ENCODE data around the gene CCL16.
"Not testable (repeated sequence)": the region's sequence is repeated elsewhere in the genome, so short reads cannot be mapped to it uniquely, and the experiment has no call there.

CCL16 gene

GRCh38 chr17:36004594-36005108 is 23.4 kb upstream of the CCL16 start:
- H3K9ac ChIP-seq (ENCODE audit: low read length in 2 of 2), result no peak overlapping the region
- H3K27me3 ChIP-seq (ENCODE audit: control insufficient read depth in 1 of 2, insufficient read depth in 2 of 2, low read length in 2 of 2), result no peaks in the 10 kb centered on the region
- no peak overlapping the region for H3K27ac ChIP-seq (ENCODE audit: low read length)
- H3K4me3 ChIP-seq (ENCODE audit: low read length in 2 of 2), result no peak overlapping the region
- peaks cover 0 to 10% of the 10 kb centered on the region in 2 donors for H3K9me3 ChIP-seq (ENCODE audit: control insufficient read depth in 2 of 2, low read length in 2 of 2)
- H3K36me3 ChIP-seq (ENCODE audit: control insufficient read depth in 2 of 2, insufficient read depth in 2 of 2, low read length in 2 of 2), result no peaks in the 10 kb centered on the region
- H3K4me1 ChIP-seq (ENCODE audit: control insufficient read depth, insufficient read depth, low read length), result no peaks in the 10 kb centered on the region

- Histone ChIP-seq H3K9me3 (ENCODE audit: control insufficient read depth in 2 of 2, low read length in 2 of 2) (no peaks in the 10 kb centered on the region), H3K36me3 (ENCODE audit: control insufficient read depth in 2 of 2, insufficient read depth in 2 of 2, low read length in 2 of 2) (no peaks in the 10 kb centered on the region), H3K27ac (ENCODE audit: low read length) (no peak overlapping the region), H3K4me1 (ENCODE audit: control insufficient read depth, insufficient read depth, low read length) (no peaks in the 10 kb centered on the region), H3K4me3 (ENCODE audit: low read length in 2 of 2) (no peak overlapping the region), H3K9ac (ENCODE audit: low read length in 2 of 2) (no peak overlapping the region), H3K27me3 (ENCODE audit: control insufficient read depth in 1 of 2, insufficient read depth in 2 of 2, low read length in 2 of 2) (no peaks in the 10 kb centered on the region)
These were observed 21.3 kb upstream of the CCL16 start for GRCh38 chr17:36002631-36003030.

- Histone ChIP-seq H3K36me3 (ENCODE audit: control insufficient read depth in 2 of 2, insufficient read depth in 2 of 2, low read length in 2 of 2) (no peaks in the 10 kb centered on the region), H3K27ac (ENCODE audit: low read length) (no peak overlapping the region), H3K9me3 (ENCODE audit: control insufficient read depth in 2 of 2, low read length in 2 of 2) (no peaks in the 10 kb centered on the region), H3K4me1 (ENCODE audit: control insufficient read depth, insufficient read depth, low read length) (no peaks in the 10 kb centered on the region), H3K9ac (ENCODE audit: low read length in 2 of 2) (no peak overlapping the region), H3K27me3 (ENCODE audit: control insufficient read depth in 1 of 2, insufficient read depth in 2 of 2, low read length in 2 of 2) (no peaks in the 10 kb centered on the region), H3K4me3 (ENCODE audit: low read length in 2 of 2) (no peak overlapping the region)
These were observed 20.7 kb upstream of the CCL16 start for GRCh38 chr17:36001862-36002603.

GRCh38 chr17:36001110-36001771 is 19.9 kb upstream of the CCL16 start, which contains the start of gene CCL15:
Gene CCL15 (minus strand): TSS chr17:36001553. CDS start chr17:36001492, 61 bp downstream.
- no peak within 1 kb of the TSS for H3K9ac ChIP-seq (ENCODE audit: low read length in 2 of 2)
- no peak within 1 kb of the TSS for H3K27ac ChIP-seq (ENCODE audit: low read length)
- H3K9me3 ChIP-seq (ENCODE audit: control insufficient read depth in 2 of 2, low read length in 2 of 2), result no peaks in the 10 kb centered on the region
- H3K4me3 ChIP-seq (ENCODE audit: low read length in 2 of 2), result no peak within 1 kb of the TSS
- H3K36me3 ChIP-seq (ENCODE audit: control insufficient read depth in 2 of 2, insufficient read depth in 2 of 2, low read length in 2 of 2), result no peaks in the 10 kb centered on the region
- H3K27me3 ChIP-seq (ENCODE audit: control insufficient read depth in 1 of 2, insufficient read depth in 2 of 2, low read length in 2 of 2), result no peaks in the 10 kb centered on the region
- no peaks in the 10 kb centered on the region for H3K4me1 ChIP-seq (ENCODE audit: control insufficient read depth, insufficient read depth, low read length)

GRCh38 chr17:36000732-36001109 is 19.4 kb upstream of the CCL16 start:
- Histone ChIP-seq H3K4me3 (ENCODE audit: low read length in 2 of 2) (no peak overlapping the region), H3K4me1 (ENCODE audit: control insufficient read depth, insufficient read depth, low read length) (no peaks in the 10 kb centered on the region), H3K9me3 (ENCODE audit: control insufficient read depth in 2 of 2, low read length in 2 of 2) (no peaks in the 10 kb centered on the region), H3K36me3 (ENCODE audit: control insufficient read depth in 2 of 2, insufficient read depth in 2 of 2, low read length in 2 of 2) (no peaks in the 10 kb centered on the region), H3K27me3 (ENCODE audit: control insufficient read depth in 1 of 2, insufficient read depth in 2 of 2, low read length in 2 of 2) (no peaks in the 10 kb centered on the region), H3K27ac (ENCODE audit: low read length) (no peak overlapping the region), H3K9ac (ENCODE audit: low read length in 2 of 2) (no peak overlapping the region)

GRCh38 chr17:35998756-35999155 is 17.5 kb upstream of the CCL16 start:
- no peaks in the 10 kb centered on the region for H3K27me3 ChIP-seq (ENCODE audit: control insufficient read depth in 1 of 2, insufficient read depth in 2 of 2, low read length in 2 of 2)
- no peaks in the 10 kb centered on the region for H3K4me1 ChIP-seq (ENCODE audit: control insufficient read depth, insufficient read depth, low read length)
- H3K4me3 ChIP-seq (ENCODE audit: low read length in 2 of 2), result no peak overlapping the region
- no peak overlapping the region for H3K27ac ChIP-seq (ENCODE audit: low read length)
- H3K9me3 ChIP-seq (ENCODE audit: control insufficient read depth in 2 of 2, low read length in 2 of 2), result no peaks in the 10 kb centered on the region
- H3K9ac ChIP-seq (ENCODE audit: low read length in 2 of 2), result no peak overlapping the region
- no peaks in the 10 kb centered on the region for H3K36me3 ChIP-seq (ENCODE audit: control insufficient read depth in 2 of 2, insufficient read depth in 2 of 2, low read length in 2 of 2)

GRCh38 chr17:35998018-35998545 is 16.8 kb upstream of the CCL16 start:
- Histone ChIP-seq H3K9me3 (ENCODE audit: control insufficient read depth in 2 of 2, low read length in 2 of 2) (no peaks in the 10 kb centered on the region), H3K36me3 (ENCODE audit: control insufficient read depth in 2 of 2, insufficient read depth in 2 of 2, low read length in 2 of 2) (no peaks in the 10 kb centered on the region), H3K4me1 (ENCODE audit: control insufficient read depth, insufficient read depth, low read length) (no peaks in the 10 kb centered on the region), H3K27me3 (ENCODE audit: control insufficient read depth in 1 of 2, insufficient read depth in 2 of 2, low read length in 2 of 2) (no peaks in the 10 kb centered on the region), H3K27ac (ENCODE audit: low read length) (no peak overlapping the region), H3K4me3 (ENCODE audit: low read length in 2 of 2) (no peak overlapping the region), H3K9ac (ENCODE audit: low read length in 2 of 2) (no peak overlapping the region)

GRCh38 chr17:35995346-35995745 is 14.0 kb upstream of the CCL16 start:
- H3K4me1 ChIP-seq (ENCODE audit: control insufficient read depth, insufficient read depth, low read length); H3K27me3 ChIP-seq (ENCODE audit: control insufficient read depth in 1 of 2, insufficient read depth in 2 of 2, low read length in 2 of 2); H3K36me3 ChIP-seq (ENCODE audit: control insufficient read depth in 2 of 2, insufficient read depth in 2 of 2, low read length in 2 of 2): not testable (repeated sequence)

GRCh38 chr17:35991075-35991474 is 9.8 kb upstream of the CCL16 start:
- Histone ChIP-seq H3K4me3 (ENCODE audit: low read length in 2 of 2) (no peak overlapping the region), H3K27ac (ENCODE audit: low read length) (no peak overlapping the region), H3K9me3 (ENCODE audit: control insufficient read depth in 2 of 2, low read length in 2 of 2) (no peaks in the 10 kb centered on the region), H3K27me3 (ENCODE audit: control insufficient read depth in 1 of 2, insufficient read depth in 2 of 2, low read length in 2 of 2) (peaks cover 0 to 2% of the 10 kb centered on the region in 2 donors), H3K4me1 (ENCODE audit: control insufficient read depth, insufficient read depth, low read length) (no peaks in the 10 kb centered on the region), H3K36me3 (ENCODE audit: control insufficient read depth in 2 of 2, insufficient read depth in 2 of 2, low read length in 2 of 2) (no peaks in the 10 kb centered on the region), H3K9ac (ENCODE audit: low read length in 2 of 2) (no peak overlapping the region)

More at GRCh38 chr17:35995346-35995745, 14.0 kb upstream of the CCL16 start:
- H3K4me3 ChIP-seq (ENCODE audit: low read length in 2 of 2); H3K9ac ChIP-seq (ENCODE audit: low read length in 2 of 2); H3K9me3 ChIP-seq (ENCODE audit: control insufficient read depth in 2 of 2, low read length in 2 of 2); H3K27ac ChIP-seq (ENCODE audit: low read length): not testable (repeated sequence)

GRCh38 chr17:35988164-35988563 is 6.9 kb upstream of the CCL16 start:
- no peak overlapping the region for H3K4me3 ChIP-seq (ENCODE audit: low read length in 2 of 2)
- H3K4me1 ChIP-seq (ENCODE audit: control insufficient read depth, insufficient read depth, low read length), result no peaks in the 10 kb centered on the region
- no peaks in the 10 kb centered on the region for H3K36me3 ChIP-seq (ENCODE audit: control insufficient read depth in 2 of 2, insufficient read depth in 2 of 2, low read length in 2 of 2)
- H3K27ac ChIP-seq (ENCODE audit: low read length), result no peak overlapping the region
- no peaks in the 10 kb centered on the region for H3K9me3 ChIP-seq (ENCODE audit: control insufficient read depth in 2 of 2, low read length in 2 of 2)
- H3K27me3 ChIP-seq (ENCODE audit: control insufficient read depth in 1 of 2, insufficient read depth in 2 of 2, low read length in 2 of 2), result peaks cover 2% of the 10 kb centered on the region in 2 donors
- H3K9ac ChIP-seq (ENCODE audit: low read length in 2 of 2), result no peak overlapping the region
